GM06990 (cell line): ENCODE measurements around the gene TCF3.
A peak's percentile ranks its signal among the peaks of the same experiment; 100 is the strongest.

Source experiments
- DNase-seq: peaks from one replicate; pipeline ENCODE4 v3.0.0-alpha.2; 2011; ENCODE audit not compliant: insufficient read length; ENCODE audit errors: extremely low read depth
- H3K27me3 ChIP-seq: replicated peaks from 2 replicates; pipeline ENCODE4 v1.6.0; 2011; ENCODE audit warnings: low read length; ENCODE audit not compliant: control insufficient read depth, insufficient read depth
- H3K36me3 ChIP-seq: 2 replicates; pipeline ENCODE4 v1.5.1; 2011; ENCODE audit warnings: low read length; ENCODE audit not compliant: control insufficient read depth, insufficient read depth
- H3K4me3 ChIP-seq: replicated peaks from 2 replicates; pipeline ENCODE4 v1.5.1; 2011; ENCODE audit warnings: low read depth, mild to moderate bottlenecking, control low read depth, low read length
- CTCF ChIP-seq: IDR thresholded peaks from 2 replicates; pipeline ENCODE4 v1.5.1; 2011; ENCODE audit warnings: low read length, control low read depth, mild to moderate bottlenecking, inconsistent platforms; ENCODE audit not compliant: insufficient read depth, poor library complexity, severe bottlenecking

TCF3 gene

GRCh38 chr19:1618157-1619093 is 34.0 kb downstream of the TCF3 start:
- peak; percentile 61 for TF ChIP-seq CTCF
- Histone ChIP-seq H3K36me3 (peaks cover 67% of the 10 kb centered on the region), H3K27me3 (no peaks in the 10 kb centered on the region), H3K4me3 (no peak overlapping the region)
- DNase-seq: no peak

GRCh38 chr19:1616875-1617274 is 35.5 kb downstream of the TCF3 start:
- Histone ChIP-seq H3K4me3 (no peak overlapping the region), H3K36me3 (peaks cover 77% of the 10 kb centered on the region), H3K27me3 (no peaks in the 10 kb centered on the region)
- no peak for TF ChIP-seq CTCF
- no peak for DNase-seq

- no peak for TF ChIP-seq CTCF
- no peak for DNase-seq
- peaks cover 78% of the 10 kb centered on the region for H3K36me3 ChIP-seq
These were observed 36.0 kb downstream of the TCF3 start for GRCh38 chr19:1616396-1616795.

GRCh38 chr19:1615156-1615765 is 37.2 kb downstream of the TCF3 start:
- no peak for TF ChIP-seq CTCF
- Histone ChIP-seq H3K27me3 (no peaks in the 10 kb centered on the region), H3K4me3 (no peak overlapping the region), H3K36me3 (peaks cover 74% of the 10 kb centered on the region)
- DNase-seq: no peak

More at GRCh38 chr19:1616396-1616795, 36.0 kb downstream of the TCF3 start:
- Histone ChIP-seq H3K27me3 (no peaks in the 10 kb centered on the region), H3K4me3 (no peak overlapping the region)

- no peak for DNase-seq
These were observed 38.4 kb downstream of the TCF3 start for GRCh38 chr19:1613808-1614570.

More at GRCh38 chr19:1613808-1614570, 38.4 kb downstream of the TCF3 start:
- Histone ChIP-seq H3K4me3 (no peak overlapping the region), H3K36me3 (peaks cover 71% of the 10 kb centered on the region), H3K27me3 (no peaks in the 10 kb centered on the region)
- TF ChIP-seq CTCF: no peak
